GM12878 (cell line): ENCODE measurements around the gene EYS. TPM values are rescaled to one million over a fixed set of nuclear protein-coding genes. Genes with fewer than 3 reads are reported as not detected.

Experiments
- ATAC-seq: fragments of 200-7000 bp; cut with Tn5 transposase; 3 replicates; pipeline ENCODE4 v1.9.1; 2020; ENCODE audit warnings: mild to moderate bottlenecking, moderate library complexity
- BruUV-seq: library from RNA; stranded (reverse); fragments of 400-500 nt; replicated peaks from 2 replicates; lab custom pipeline; 2021; lab: Mats Ljungman, UMichigan
- CTCF ChIA-PET: fragments of 300-600 bp; sonication (Branson Sonifier 250); formaldehyde crosslinking; extraction: SDS; loops from one replicate; lab custom pipeline; 2021; ENCODE audit warnings: inconsistent platforms; lab: Yijun Ruan, JAX
- POLR2A ChIA-PET: fragments of 350-600 bp; formaldehyde crosslinking; extraction: SDS; loops from one replicate; lab custom pipeline; 2021; ENCODE audit warnings: inconsistent platforms; lab: Charles Lee
- RAD21 ChIA-PET: fragments of 300-600 bp; sonication (Branson Sonifier 250); formaldehyde crosslinking; loops from one replicate; lab custom pipeline; 2023; ENCODE audit warnings: antibody characterized with exemption; ENCODE audit not compliant: unreplicated experiment; lab: Charles Lee
- SMC1A ChIA-PET: fragments of 300-600 bp; sonication (Branson Sonifier 250); formaldehyde crosslinking; loops from one replicate; lab custom pipeline; 2023; ENCODE audit not compliant: unreplicated experiment, uncharacterized antibody; lab: Charles Lee
- DNase-seq: peaks from one replicate; pipeline ENCODE4 v3.0.0-alpha.2; 2011; ENCODE audit warnings: low read depth, low spot score
- FAIRE-seq: peaks from 3 replicates; lab custom pipeline; 2011; peaks lifted over from hg19 to GRCh38; lab: Jason Lieb, UNC
- H2AFZ ChIP-seq: 2 replicates; pipeline ENCODE4 v1.6.0; 2011; ENCODE audit warnings: low read depth, low read length, control low read depth; ENCODE audit not compliant: control insufficient read depth
- H3K27ac ChIP-seq: 2 replicates; pipeline ENCODE4 v1.5.1; 2011; ENCODE audit warnings: control low read depth; ENCODE audit not compliant: control insufficient read depth, insufficient read depth
- H3K27me3 ChIP-seq, 2 experiments: replicated peaks in 1 of 2; 2 replicates each; pipeline versions ENCODE4 v1.6.0 to v1.6.1; 2011; ENCODE audit warnings: low read length in 1 of 2; ENCODE audit not compliant: control insufficient read depth in 2 of 2, insufficient read depth in 2 of 2
- H3K36me3 ChIP-seq, 2 experiments: 2 replicates each; pipeline ENCODE4 v1.5.1; 2011; ENCODE audit warnings: low read length in 1 of 2; ENCODE audit not compliant: control insufficient read depth in 2 of 2, insufficient read depth in 2 of 2
- H3K4me1 ChIP-seq: 2 replicates; pipeline ENCODE4 v1.6.1; 2011; ENCODE audit warnings: mild to moderate bottlenecking, low read length, moderate library complexity, mixed read lengths; ENCODE audit not compliant: control insufficient read depth, insufficient read depth
- H3K4me2 ChIP-seq: 2 replicates; pipeline ENCODE4 v1.6.0; 2011; ENCODE audit warnings: control low read depth; ENCODE audit not compliant: control insufficient read depth, insufficient read depth
- H3K4me3 ChIP-seq: fragments of 200-600 bp; sonication (generic); 2 replicates; pipeline ENCODE4 v1.5.1; 2016
- H3K79me2 ChIP-seq: 2 replicates; pipeline ENCODE4 v1.6.0; 2011; ENCODE audit warnings: low read length; ENCODE audit not compliant: control insufficient read depth, insufficient read depth
- H3K9ac ChIP-seq: 2 replicates; pipeline ENCODE4 v1.8.0; 2011; ENCODE audit warnings: low read length, control low read depth, mixed read lengths; ENCODE audit not compliant: control insufficient read depth, insufficient read depth
- H3K9me3 ChIP-seq: replicated peaks from 3 replicates; pipeline ENCODE4 v1.5.1; 2011; ENCODE audit warnings: mild to moderate bottlenecking, low read length; ENCODE audit not compliant: control insufficient read depth, insufficient read depth
- H4K20me1 ChIP-seq: 2 replicates; pipeline ENCODE4 v1.6.0; 2011; ENCODE audit not compliant: control insufficient read depth, insufficient read depth
- BHLHE40 ChIP-seq, 2 experiments: fragments of 450-650 bp in 1 of 2; IDR thresholded peaks; 2 replicates each; pipeline ENCODE4 v1.6.1; 2011 to 2017; ENCODE audit warnings: low read depth in 2 of 2, borderline replicate concordance in 1 of 2, improper control_type of control experiment in 1 of 2, low read length in 1 of 2, mild to moderate bottlenecking in 1 of 2
- BMI1 ChIP-seq: fragments of 450-650 bp; IDR thresholded peaks from 2 replicates; pipeline ENCODE4 v1.6.1; 2016; ENCODE audit warnings: mild to moderate bottlenecking, moderate library complexity, borderline replicate concordance
- ESRRA ChIP-seq: IDR thresholded peaks from 2 replicates; pipeline ENCODE4 v1.6.1; 2012; ENCODE audit warnings: mild to moderate bottlenecking, low read length, improper control_type of control experiment
- MAX ChIP-seq: IDR thresholded peaks from 2 replicates; pipeline ENCODE4 v1.6.1; 2012; ENCODE audit warnings: low read depth, low read length, improper control_type of control experiment
- MEF2B ChIP-seq: fragments of 450-650 bp; IDR thresholded peaks from 2 replicates; pipeline ENCODE4 v1.6.1; 2018; ENCODE audit warnings: mild to moderate bottlenecking, moderate library complexity; ENCODE audit not compliant: partially characterized antibody, poor library complexity, severe bottlenecking
- MXI1 ChIP-seq: fragments of 150-350 bp; IDR thresholded peaks from 2 replicates; pipeline ENCODE4 v1.6.1; 2011; ENCODE audit warnings: low read depth, mild to moderate bottlenecking, inconsistent platforms, low read length, improper control_type of control experiment
- REST ChIP-seq: IDR thresholded peaks from 2 replicates; pipeline ENCODE4 v1.6.1; 2012; ENCODE audit warnings: mild to moderate bottlenecking, low read depth, low read length
- SKIL ChIP-seq: fragments of 450-650 bp; IDR thresholded peaks from 2 replicates; pipeline ENCODE4 v1.6.1; 2017; ENCODE audit warnings: mild to moderate bottlenecking, low read depth, inconsistent platforms; ENCODE audit not compliant: poor library complexity, severe bottlenecking
- ZNF384 ChIP-seq: IDR thresholded peaks from 2 replicates; pipeline ENCODE4 v1.6.1; 2012; ENCODE audit warnings: low read depth, mild to moderate bottlenecking, low read length, improper control_type of control experiment, borderline replicate concordance
- whole genome bisulfite sequencing: methylation state at CpG from one replicate; pipeline ENCODE4 v1.1.6; 2016; ENCODE audit warnings: low lambda C conversion rate; ENCODE audit not compliant: insufficient replicate concordance, insufficient coverage; ENCODE audit errors: missing lambda C conversion rate; 5-methylcytosine and 5-hydroxymethylcytosine counted together
- in situ Hi-C: fragments of 300-500 bp; cut with MboI; formaldehyde crosslinking; loops from 9 replicates; pipeline ENCODE4 v1.14.3; 2018; ENCODE audit warnings: mixed read lengths
- intact Hi-C: fragments of 100-400 bp; cut with micrococcal nuclease; formaldehyde crosslinking; loops from one replicate; pipeline ENCODE4 v1.14.2; 2022; ENCODE audit not compliant: unreplicated experiment
- polyA plus RNA-seq, 11 experiments: library from polyadenylated mRNA; depleted of rRNA in 4 of 11; unstranded in 6 of 11; stranded (reverse) in 5 of 11; fragments of >200 nt; fragmentation: Nextera tagmentation in 4 of 11; fragmentation: Illumina TruSeq in 1 of 11; extraction: Ambion mirVana in 4 of 11; extraction: Trizol in 1 of 11; gene quantifications; 1 replicate in 1 of 11; 2 replicates in 10 of 11; pipeline versions ENCODE4 v1.2.1 to v1.2.3, GENCODE V29; 2011 to 2016; ENCODE audit warnings: inconsistent platforms in 2 of 11, missing spikeins in 2 of 11, low read depth in 1 of 11
- total RNA-seq, 4 experiments: library from RNA; depleted of rRNA in 3 of 4; stranded (reverse); fragments of >200 nt in 3 of 4; fragmentation: Illumina TruSeq in 1 of 4; extraction: Trizol in 1 of 4; gene quantifications; 2 replicates each; pipeline versions ENCODE4 v1.2.1 to v1.2.3, GENCODE V29; 2013 to 2021

Gene EYS
- total and polyA plus RNA-seq, 10 of the 15 experiments (the other 5 are each of a cell fraction or from before 2014, with no cell fraction given): under 0.01 to 0.14 (median 0.02) TPM; not detected in 1

- BruUV-seq: no TSS peak
- ChIA-PET POLR2A (no interaction called here), RAD21 (no interaction called here), SMC1A (no interaction called here), CTCF (no interaction called here)
- Histone ChIP-seq H3K27me3 (no peaks in the 10 kb centered on the region), H3K4me1 (no peaks in the 10 kb centered on the region), H3K4me3 (no peak overlapping the region), H3K27ac (no peak overlapping the region), H3K36me3 (no peaks in the 10 kb centered on the region), H3K9me3 (no peaks in the 10 kb centered on the region), H3K79me2 (no peaks in the 10 kb centered on the region), H3K9ac (no peak overlapping the region), H3K4me2 (no peak overlapping the region), H4K20me1 (no peaks in the 10 kb centered on the region), H2AFZ (no peak overlapping the region)
- intact Hi-C loops: no loop called here
- no peak for ATAC-seq
- TF ChIP-seq BHLHE40 (IDR thresholded peaks at IDR 0.05; ENCODE audit: borderline replicate concordance in 1 of 2, low read depth in 2 of 2, low read length in 1 of 2) (no peak), ESRRA (no peak), BMI1 (no peak), SKIL (no peak)
- 0% methylated on average over 1 of the region's 1 CpG for WGBS
- DNase-seq: no peak
- no peak for FAIRE-seq
- in situ Hi-C loops: no loop called here
These were observed 1278.8 kb downstream of the EYS start for GRCh38 chr6:64428186-64428585.

- TF ChIP-seq MXI1 (no peak), REST (no peak), MAX (no peak), ZNF384 (no peak), MEF2B (no peak)
- DNase-seq (no peak), FAIRE-seq (no peak), ATAC-seq (no peak)
- Histone ChIP-seq H3K9me3 (no peaks in the 10 kb centered on the region), H3K9ac (no peak overlapping the region), H3K4me1 (no peaks in the 10 kb centered on the region), H3K4me3 (no peak overlapping the region), H3K79me2 (no peaks in the 10 kb centered on the region), H3K4me2 (no peak overlapping the region), H2AFZ (no peak overlapping the region), H3K27ac (no peak overlapping the region), H4K20me1 (no peaks in the 10 kb centered on the region), H3K36me3 (no peaks in the 10 kb centered on the region), H3K27me3 (no peaks in the 10 kb centered on the region)
- BruUV-seq: no TSS peak
- SMC1A ChIA-PET: interaction anchor here (1.1 kb wide), 1 partner anchor 13 kb away, joined by 5 read pairs; no protein-coding TSS in a partner anchor
- WGBS: 2% methylated on average over 2 of the region's 2 CpGs
- CTCF ChIA-PET: interaction anchor here (0.7 kb wide), 1 partner anchor 226 kb away, joined by 3 read pairs; no protein-coding TSS in a partner anchor
- in situ Hi-C loops: no loop called here
- RAD21 ChIA-PET: no interaction called here
- intact Hi-C loops: no loop called here
- POLR2A ChIA-PET: no interaction called here
These were observed 1291.1 kb downstream of the EYS start for GRCh38 chr6:64415926-64416325.
